A549 (cell line): ENCODE measurements around the gene BDH1.

Source experiments
- CBX2 ChIP-seq: fragments of 200-600 bp; sonication (generic); IDR thresholded peaks from 2 replicates; pipeline ENCODE4 v1.6.1; 2016; ENCODE audit warnings: low read depth, mild to moderate bottlenecking, borderline replicate concordance
- CEBPB ChIP-seq, 2 experiments: fragments of >200 bp in 1 of 2; sonication (Bioruptor Twin) in 1 of 2; formaldehyde crosslinking in 1 of 2; IDR thresholded peaks; 2 replicates each; pipeline ENCODE4 v1.6.1; 2012 to 2016
- EP300 ChIP-seq, 2 experiments: fragments of >200 bp; sonication (Bioruptor Twin); formaldehyde crosslinking; IDR thresholded peaks; 2 replicates in 1 of 2; 3 replicates in 1 of 2; pipeline ENCODE4 v1.6.1; 2016 to 2017
- TF ChIP-seq, protein P1 (sequence below): IDR thresholded peaks from 2 replicates; pipeline ENCODE4 v1.6.1; 2012

DNA sequence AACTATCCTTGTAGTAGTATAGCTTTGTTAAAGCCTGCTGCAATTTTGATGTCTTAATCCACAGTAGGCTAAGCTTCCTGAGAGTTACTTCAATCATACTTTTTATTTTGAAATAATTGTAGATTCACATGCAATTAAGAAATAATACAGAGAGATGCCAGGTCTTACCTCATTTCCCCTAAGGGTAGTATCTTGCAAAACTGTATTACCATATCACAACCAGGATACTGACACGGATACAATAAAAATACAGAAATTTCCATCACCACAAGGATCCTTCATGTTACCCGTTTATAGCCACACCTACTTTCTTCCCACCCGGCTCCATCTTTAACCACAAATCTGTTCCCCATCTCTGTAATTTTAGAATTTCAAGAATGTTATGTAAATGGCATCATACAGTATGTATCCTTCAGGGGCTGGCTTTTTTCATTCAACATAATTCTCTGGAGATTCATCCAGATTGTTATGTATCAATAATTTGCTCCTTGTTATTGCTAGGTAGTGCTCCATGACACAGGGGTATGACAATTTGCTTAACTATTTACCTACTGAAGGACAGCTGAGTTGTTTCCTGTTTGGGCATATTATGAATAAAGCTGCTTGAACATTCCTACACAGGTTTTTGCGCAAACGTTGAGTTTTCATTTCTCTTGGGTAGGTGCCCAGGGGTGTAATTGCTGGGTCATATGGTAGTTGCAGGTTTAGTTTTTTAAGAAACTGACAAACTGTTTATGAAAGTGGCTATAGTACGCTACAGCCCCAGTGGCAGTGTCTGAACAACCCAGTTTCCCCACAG lies 21.6 kb downstream of the BDH1 start:
- TF ChIP-seq CBX2 (no peak), EP300 (IDR thresholded peaks at IDR 0.05) (no peak), CEBPB (IDR thresholded peaks at IDR 0.05) (no peak)
- TF ChIP-seq, protein P1, sequence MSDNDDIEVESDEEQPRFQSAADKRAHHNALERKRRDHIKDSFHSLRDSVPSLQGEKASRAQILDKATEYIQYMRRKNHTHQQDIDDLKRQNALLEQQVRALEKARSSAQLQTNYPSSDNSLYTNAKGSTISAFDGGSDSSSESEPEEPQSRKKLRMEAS, result no peak
